Measurements from ENCODE around the gene LAMC1.

GRCh38 chr1:183040547-183040971 lies 17.3 kb downstream of the LAMC1 start:
- TF ChIP-seq CTCF (IDR thresholded peaks at IDR 0.05) (no peak), POLR2A (IDR thresholded peaks at IDR 0.05) (no peak)

Measured in lower leg skin (tissue), 3 donors.